K562 (cell line): ENCODE results near the gene TOGARAM2. TPM values are rescaled to one million over a fixed set of nuclear protein-coding genes. Genes with fewer than 3 reads are reported as not detected.

ENCODE experiments used
- ATAC-seq: fragments of 200-7000 bp; cut with Tn5 transposase; 3 replicates; pipeline ENCODE4 v1.9.1; 2020; ENCODE audit warnings: moderate library complexity
- BruUV-seq: library from RNA; stranded (reverse); fragments of 400-500 nt; replicated peaks from 2 replicates; lab custom pipeline; 2021; lab: Mats Ljungman, UMichigan
- CTCF ChIA-PET: fragments of 300-600 bp; formaldehyde crosslinking; extraction: SDS; loops from one replicate; lab custom pipeline; 2021; ENCODE audit warnings: low intra/inter-chr PET ratio; lab: Yijun Ruan, JAX
- POLR2A ChIA-PET: fragments of 300-600, 350-650 bp; sonication (Branson Sonifier 250); formaldehyde crosslinking; extraction: SDS; loops from one replicate; lab custom pipeline; 2021; ENCODE audit warnings: antibody characterized with exemption, inconsistent platforms; lab: Yijun Ruan, JAX
- DNase-seq, 4 experiments: peaks; one replicate each; pipeline versions ENCODE4 v3.0.0 to v3.0.0-alpha.2; 2011 to 2018; ENCODE audit warnings: low spot score in 3 of 4, mixed read lengths in 3 of 4; ENCODE audit errors: extremely low read depth in 1 of 4
- FAIRE-seq: peaks from 2 replicates; lab custom pipeline; 2011; peaks lifted over from hg19 to GRCh38; lab: Jason Lieb, UNC
- H2AFZ ChIP-seq: 2 replicates; pipeline ENCODE4 v1.6.0; 2011; ENCODE audit warnings: low read depth, low read length, control low read depth, inconsistent platforms
- H3K27ac ChIP-seq: fragments of 200-600 bp; 3 replicates; pipeline ENCODE4 v1.8.0; 2011; ENCODE audit warnings: low read depth, mild to moderate bottlenecking, control low read depth, inconsistent platforms, low read length, moderate library complexity, mixed read lengths; ENCODE audit errors: extremely low read depth
- H3K27me3 ChIP-seq, 2 experiments: fragments of 300-600 bp in 1 of 2; 2 replicates in 1 of 2; 3 replicates in 1 of 2; pipeline versions ENCODE4 v1.6.0 to v1.8.0; 2011; ENCODE audit warnings: inconsistent platforms in 2 of 2, low read length in 2 of 2, mild to moderate bottlenecking in 1 of 2, mixed read lengths in 1 of 2, moderate library complexity in 1 of 2; ENCODE audit not compliant: control insufficient read depth in 2 of 2, insufficient read depth in 2 of 2
- H3K36me3 ChIP-seq: fragments of 300-600 bp; 3 replicates; pipeline ENCODE4 v1.8.0; 2011; ENCODE audit warnings: mild to moderate bottlenecking, low read length, inconsistent platforms; ENCODE audit not compliant: control insufficient read depth, insufficient read depth
- H3K4me1 ChIP-seq, 2 experiments: fragments of 200-600 bp in 1 of 2; replicated peaks in 1 of 2; 2 replicates in 1 of 2; 3 replicates in 1 of 2; pipeline versions ENCODE4 v1.5.1 to v1.8.0; 2011; ENCODE audit warnings: inconsistent platforms in 2 of 2, low read length in 2 of 2, mild to moderate bottlenecking in 1 of 2, mixed read lengths in 1 of 2, moderate library complexity in 1 of 2; ENCODE audit not compliant: control insufficient read depth in 2 of 2, insufficient read depth in 2 of 2
- H3K4me2 ChIP-seq: 2 replicates; pipeline ENCODE4 v1.6.1; 2011; ENCODE audit warnings: low read length, control low read depth, inconsistent platforms, mixed read lengths; ENCODE audit not compliant: insufficient read depth
- H3K4me3 ChIP-seq: fragments of 200-600 bp; sonication (generic), shearing (Covaris generic); 2 replicates; pipeline ENCODE4 v1.5.1; 2016; ENCODE audit warnings: control low read depth, inconsistent platforms
- H3K79me2 ChIP-seq: fragments of 200-600 bp; 3 replicates; pipeline ENCODE4 v1.8.0; 2011; ENCODE audit warnings: low read length, inconsistent platforms; ENCODE audit not compliant: control insufficient read depth, insufficient read depth
- H3K9ac ChIP-seq, 2 experiments: 2 replicates each; pipeline versions ENCODE4 v1.6.0 to v1.6.1; 2011; ENCODE audit warnings: low read depth in 2 of 2, low read length in 2 of 2, control low read depth in 1 of 2, inconsistent platforms in 1 of 2, mild to moderate bottlenecking in 1 of 2, mixed read lengths in 1 of 2; ENCODE audit not compliant: insufficient read depth in 1 of 2
- H3K9me1 ChIP-seq: one replicate; pipeline ENCODE4 v1.6.0; 2011; ENCODE audit warnings: inconsistent platforms, mild to moderate bottlenecking, low read length, moderate library complexity; ENCODE audit not compliant: control insufficient read depth, insufficient read depth
- H3K9me3 ChIP-seq: replicated peaks from 2 replicates; pipeline ENCODE4 v1.5.1; 2011; ENCODE audit warnings: low read depth, low read length, inconsistent platforms; ENCODE audit not compliant: control insufficient read depth, insufficient read depth
- H4K20me1 ChIP-seq: replicated peaks from 2 replicates; pipeline ENCODE4 v1.6.1; 2011; ENCODE audit warnings: low read length, inconsistent platforms, mixed read lengths; ENCODE audit not compliant: control insufficient read depth, insufficient read depth
- KDM5B ChIP-seq: fragments of 200-600 bp; sonication (generic); IDR thresholded peaks from 2 replicates; pipeline ENCODE4 v1.6.1; 2012; ENCODE audit warnings: low read depth, mild to moderate bottlenecking, moderate library complexity, low read length, control low read depth, inconsistent platforms; ENCODE audit not compliant: insufficient replicate concordance
- POLR2G ChIP-seq: fragments of 200-400 bp; formaldehyde crosslinking; IDR thresholded peaks from 2 replicates; pipeline ENCODE4 v1.6.1; 2017; ENCODE audit warnings: low read depth, mild to moderate bottlenecking, antibody characterized with exemption, low read length, moderate library complexity
- RBM14 ChIP-seq: fragments of 200-400 bp; formaldehyde crosslinking; IDR thresholded peaks from 2 replicates; pipeline ENCODE4 v1.6.1; 2018; ENCODE audit warnings: low read depth, mild to moderate bottlenecking, low read length, moderate library complexity, borderline replicate concordance; ENCODE audit not compliant: insufficient read depth
- RBM39 ChIP-seq: fragments of 200-400 bp; formaldehyde crosslinking; optimal IDR thresholded peaks from 2 replicates; pipeline ENCODE3; 2018; ENCODE audit warnings: low read depth, low read length
- SMAD1 ChIP-seq: fragments of 150-350 bp; IDR thresholded peaks from 2 replicates; pipeline ENCODE4 v1.6.1; 2014; ENCODE audit warnings: low read length, low read depth; ENCODE audit not compliant: partially characterized antibody
- ZFX ChIP-seq: sonication (generic); formaldehyde crosslinking; IDR thresholded peaks from 2 replicates; pipeline ENCODE4 v1.8.0; 2022; ENCODE audit warnings: mild to moderate bottlenecking, missing genetic modification reagents, moderate library complexity
- ZNF124 ChIP-seq: sonication (generic); formaldehyde crosslinking; IDR thresholded peaks from 2 replicates; pipeline ENCODE4 v1.8.1; 2022; ENCODE audit warnings: missing genetic modification reagents
- ZNF311 ChIP-seq: fragments of 250-450 bp; sonication (Bioruptor Pico); IDR thresholded peaks from 2 replicates; pipeline ENCODE4 v1.4.0; 2020; ENCODE audit warnings: mild to moderate bottlenecking, moderate library complexity
- ZNF695 ChIP-seq: fragments of 450-650 bp; formaldehyde crosslinking; IDR thresholded peaks from 2 replicates; pipeline ENCODE4 v1.4.0; 2020; ENCODE audit warnings: mild to moderate bottlenecking, moderate library complexity
- WGBS: fragments of 100-300 bp; shearing (Covaris generic); methylation state at CpG from one replicate; pipeline ENCODE4 v1.1.6; 2016; ENCODE audit warnings: low coverage, mixed read lengths; ENCODE audit not compliant: insufficient coverage; ENCODE audit errors: missing lambda C conversion rate; 5-methylcytosine and 5-hydroxymethylcytosine counted together
- in situ Hi-C: fragments of 300-500 bp; cut with MboI; formaldehyde crosslinking; loops from 4 replicates; pipeline ENCODE4 v1.15.0; 2018; ENCODE audit warnings: inconsistent platforms, mixed read lengths
- intact Hi-C: fragments of 100-400 bp; cut with micrococcal nuclease; formaldehyde crosslinking; loops from 2 replicates; pipeline ENCODE4 v1.14.2; 2022
- polyA plus RNA-seq, 8 experiments: library from polyadenylated mRNA; depleted of rRNA in 4 of 8; stranded (reverse) in 5 of 8; unstranded in 3 of 8; fragments of >200 nt; fragmentation: Nextera tagmentation in 2 of 8; fragmentation: Illumina TruSeq in 1 of 8; extraction: Ambion mirVana in 2 of 8; extraction: Trizol in 1 of 8; gene quantifications; 2 replicates each; pipeline versions ENCODE4 v1.2.1 to v1.2.3, GENCODE V29; 2011 to 2014; ENCODE audit warnings: inconsistent platforms in 1 of 8, missing spikeins in 1 of 8
- total RNA-seq, 7 experiments: library from RNA; depleted of rRNA in 6 of 7; stranded (reverse); fragments of >200 nt in 6 of 7; fragmentation: Illumina TruSeq in 2 of 7; extraction: Trizol in 2 of 7; gene quantifications; 2 replicates each; pipeline versions ENCODE4 v1.2.1 to v1.2.3, GENCODE V29; 2011 to 2021; ENCODE audit warnings: low replicate concordance in 1 of 7
- TF ChIP-seq, protein P1 (sequence below): fragments of 250-450 bp; sonication (Bioruptor Pico); IDR thresholded peaks from 2 replicates; pipeline ENCODE4 v1.5.0; 2020; ENCODE audit warnings: mild to moderate bottlenecking, borderline replicate concordance
- TF ChIP-seq, protein P2 (sequence below), 2 experiments: fragments of 450-650 bp in 1 of 2; sonication (generic) in 1 of 2; formaldehyde crosslinking in 1 of 2; IDR thresholded peaks; 2 replicates each; pipeline versions ENCODE4 v1.7.1 to v1.9.0; 2016 to 2022; ENCODE audit warnings: inconsistent platforms in 1 of 2, mild to moderate bottlenecking in 1 of 2, missing genetic modification reagents in 1 of 2

Gene TOGARAM2
- total and polyA plus RNA-seq, 9 of the 15 experiments (the other 6 are each of a cell fraction or from before 2014, with no cell fraction given) = not detected

DNA sequence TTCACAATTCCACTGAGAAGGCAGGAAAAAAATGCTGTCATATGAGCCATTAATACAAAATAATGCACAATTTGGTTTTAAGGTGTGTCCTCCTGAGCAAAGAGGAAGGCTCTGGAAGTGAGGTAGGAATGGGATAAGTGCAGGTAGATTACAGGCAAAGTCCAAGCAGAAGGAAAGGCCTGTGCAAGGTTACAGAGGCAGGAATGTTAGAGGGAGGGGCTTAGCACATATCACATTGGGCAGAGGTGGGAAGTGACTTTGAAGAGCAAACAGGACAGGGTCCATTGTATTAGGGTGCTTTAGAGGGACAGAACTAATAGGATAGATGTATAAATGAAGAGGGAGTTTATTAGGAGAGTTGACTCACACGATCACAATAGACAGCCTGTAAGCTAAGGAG is 119.5 kb downstream of the TOGARAM2 start:
- H3K36me3 ChIP-seq = no peaks in the 10 kb centered on the region
- no peak overlapping the region for H3K27ac ChIP-seq
- H4K20me1 ChIP-seq = no peaks in the 10 kb centered on the region
- no TSS peak for BruUV-seq
- 0% methylated on average over 1 of the region's 1 CpG for WGBS
- CTCF ChIA-PET = no interaction called here
- no peak overlapping the region for H3K9ac ChIP-seq
- intact Hi-C loops = no loop called here
- H3K9me3 ChIP-seq = no peaks in the 10 kb centered on the region
- in situ Hi-C loops = no loop called here
- no peak for FAIRE-seq
- H3K4me2 ChIP-seq = no peak overlapping the region
- no peak for DNase-seq
- POLR2A ChIA-PET = interaction anchor here (1.0 kb wide), 1 partner anchor 29 kb away, joined by 3 read pairs; no protein-coding TSS in a partner anchor
- H3K27me3 ChIP-seq = peaks cover 12 to 31% of the 10 kb centered on the region in 2 experiments; a peak in 4 of 5 replicates
- no peak overlapping the region for H3K4me3 ChIP-seq
- no peak for ATAC-seq
- H3K9me1 ChIP-seq = no peaks in the 10 kb centered on the region
- no peaks in the 10 kb centered on the region for H3K4me1 ChIP-seq
- no peak overlapping the region for H2AFZ ChIP-seq
- no peaks in the 10 kb centered on the region for H3K79me2 ChIP-seq
- TF ChIP-seq, protein P1, sequence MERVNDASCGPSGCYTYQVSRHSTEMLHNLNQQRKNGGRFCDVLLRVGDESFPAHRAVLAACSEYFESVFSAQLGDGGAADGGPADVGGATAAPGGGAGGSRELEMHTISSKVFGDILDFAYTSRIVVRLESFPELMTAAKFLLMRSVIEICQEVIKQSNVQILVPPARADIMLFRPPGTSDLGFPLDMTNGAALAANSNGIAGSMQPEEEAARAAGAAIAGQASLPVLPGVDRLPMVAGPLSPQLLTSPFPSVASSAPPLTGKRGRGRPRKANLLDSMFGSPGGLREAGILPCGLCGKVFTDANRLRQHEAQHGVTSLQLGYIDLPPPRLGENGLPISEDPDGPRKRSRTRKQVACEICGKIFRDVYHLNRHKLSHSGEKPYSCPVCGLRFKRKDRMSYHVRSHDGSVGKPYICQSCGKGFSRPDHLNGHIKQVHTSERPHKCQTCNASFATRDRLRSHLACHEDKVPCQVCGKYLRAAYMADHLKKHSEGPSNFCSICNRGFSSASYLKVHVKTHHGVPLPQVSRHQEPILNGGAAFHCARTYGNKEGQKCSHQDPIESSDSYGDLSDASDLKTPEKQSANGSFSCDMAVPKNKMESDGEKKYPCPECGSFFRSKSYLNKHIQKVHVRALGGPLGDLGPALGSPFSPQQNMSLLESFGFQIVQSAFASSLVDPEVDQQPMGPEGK = no peak
- TF ChIP-seq RBM14 (no peak), ZNF311 (CRISPR knock-in tag) (no peak), KDM5B (no peak), POLR2G (no peak), ZNF124 (CRISPR knock-in tag) (no peak), RBM39 (no peak), SMAD1 (no peak), ZNF695 (CRISPR knock-in tag) (no peak), ZFX (CRISPR knock-in tag) (no peak)
- TF ChIP-seq, protein P2, sequence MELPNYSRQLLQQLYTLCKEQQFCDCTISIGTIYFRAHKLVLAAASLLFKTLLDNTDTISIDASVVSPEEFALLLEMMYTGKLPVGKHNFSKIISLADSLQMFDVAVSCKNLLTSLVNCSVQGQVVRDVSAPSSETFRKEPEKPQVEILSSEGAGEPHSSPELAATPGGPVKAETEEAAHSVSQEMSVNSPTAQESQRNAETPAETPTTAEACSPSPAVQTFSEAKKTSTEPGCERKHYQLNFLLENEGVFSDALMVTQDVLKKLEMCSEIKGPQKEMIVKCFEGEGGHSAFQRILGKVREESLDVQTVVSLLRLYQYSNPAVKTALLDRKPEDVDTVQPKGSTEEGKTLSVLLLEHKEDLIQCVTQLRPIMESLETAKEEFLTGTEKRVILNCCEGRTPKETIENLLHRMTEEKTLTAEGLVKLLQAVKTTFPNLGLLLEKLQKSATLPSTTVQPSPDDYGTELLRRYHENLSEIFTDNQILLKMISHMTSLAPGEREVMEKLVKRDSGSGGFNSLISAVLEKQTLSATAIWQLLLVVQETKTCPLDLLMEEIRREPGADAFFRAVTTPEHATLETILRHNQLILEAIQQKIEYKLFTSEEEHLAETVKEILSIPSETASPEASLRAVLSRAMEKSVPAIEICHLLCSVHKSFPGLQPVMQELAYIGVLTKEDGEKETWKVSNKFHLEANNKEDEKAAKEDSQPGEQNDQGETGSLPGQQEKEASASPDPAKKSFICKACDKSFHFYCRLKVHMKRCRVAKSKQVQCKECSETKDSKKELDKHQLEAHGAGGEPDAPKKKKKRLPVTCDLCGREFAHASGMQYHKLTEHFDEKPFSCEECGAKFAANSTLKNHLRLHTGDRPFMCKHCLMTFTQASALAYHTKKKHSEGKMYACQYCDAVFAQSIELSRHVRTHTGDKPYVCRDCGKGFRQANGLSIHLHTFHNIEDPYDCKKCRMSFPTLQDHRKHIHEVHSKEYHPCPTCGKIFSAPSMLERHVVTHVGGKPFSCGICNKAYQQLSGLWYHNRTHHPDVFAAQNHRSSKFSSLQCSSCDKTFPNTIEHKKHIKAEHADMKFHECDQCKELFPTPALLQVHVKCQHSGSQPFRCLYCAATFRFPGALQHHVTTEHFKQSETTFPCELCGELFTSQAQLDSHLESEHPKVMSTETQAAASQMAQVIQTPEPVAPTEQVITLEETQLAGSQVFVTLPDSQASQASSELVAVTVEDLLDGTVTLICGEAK (IDR thresholded peaks at IDR 0.05) = no peak
- TF ChIP-seq, protein P2 (CRISPR knock-in tag; IDR thresholded peaks at IDR 0.05) = no peak
